Measurements from ENCODE around the gene RTP4. TPM values are rescaled to one million over a fixed set of nuclear protein-coding genes. Genes with fewer than 3 reads are reported as not detected.

RTP4 gene, protein sequence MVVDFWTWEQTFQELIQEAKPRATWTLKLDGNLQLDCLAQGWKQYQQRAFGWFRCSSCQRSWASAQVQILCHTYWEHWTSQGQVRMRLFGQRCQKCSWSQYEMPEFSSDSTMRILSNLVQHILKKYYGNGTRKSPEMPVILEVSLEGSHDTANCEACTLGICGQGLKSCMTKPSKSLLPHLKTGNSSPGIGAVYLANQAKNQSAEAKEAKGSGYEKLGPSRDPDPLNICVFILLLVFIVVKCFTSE
- not detected in 2 replicates for total RNA-seq (ENCODE audit: low replicate concordance)

DNA sequence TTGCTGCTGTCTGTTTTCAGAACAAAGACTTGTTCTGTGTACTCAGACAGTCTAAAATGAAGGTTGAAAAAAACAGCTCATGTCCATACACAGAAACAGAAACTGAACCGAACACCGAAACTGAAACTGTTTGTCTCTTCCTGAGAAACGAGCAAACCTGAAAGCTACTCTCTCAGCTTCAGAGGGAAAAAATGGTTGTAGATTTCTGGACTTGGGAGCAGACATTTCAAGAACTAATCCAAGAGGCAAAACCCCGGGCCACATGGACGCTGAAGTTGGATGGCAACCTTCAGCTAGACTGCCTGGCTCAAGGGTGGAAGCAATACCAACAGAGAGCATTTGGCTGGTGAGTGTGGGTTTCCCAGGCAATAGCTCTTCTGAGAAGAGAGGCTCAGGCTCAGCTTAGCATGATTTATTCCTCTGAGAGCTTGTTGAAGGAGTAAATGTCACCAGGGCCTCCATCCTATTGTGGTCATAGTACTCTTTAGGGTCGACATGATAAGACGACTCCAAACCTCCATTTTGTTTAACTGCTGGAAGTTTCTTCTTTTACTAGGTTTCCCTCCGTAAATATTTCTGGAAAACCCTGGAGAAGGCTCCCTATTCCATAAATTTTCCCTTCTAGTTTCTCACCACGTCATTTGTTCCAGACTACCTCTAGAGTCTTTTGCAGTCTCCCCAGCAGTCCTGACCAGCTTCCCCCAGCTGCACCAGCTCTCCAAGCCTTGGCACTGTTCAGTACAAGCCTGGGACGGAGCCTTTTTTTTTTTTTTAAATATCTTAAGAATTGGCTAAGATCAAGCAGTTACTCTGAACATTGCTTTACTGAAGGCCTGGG lies at the start of gene RTP4:
Gene RTP4 (plus strand): TSS at position 135 of the 838 bp plus-strand sequence. CDS start 57 bp downstream, at position 192.
- no peak within 1 kb of the TSS for H3K4me3 Mint-ChIP-seq
- Histone ChIP-seq H3K27ac (no peak within 1 kb of the TSS), H3F3A (ENCODE audit: low read depth) (no peaks in the 10 kb centered on the region), H3K79me2 (ENCODE audit: low read depth) (no peaks in the 10 kb centered on the region), H3K4me1 (peaks cover 4% of the 10 kb centered on the region), H3K36me3 (no peaks in the 10 kb centered on the region), H3K9me3 (ENCODE audit: low read depth) (no peaks in the 10 kb centered on the region), H3K4me3 (no peak within 1 kb of the TSS), H4K20me1 (ENCODE audit: low read depth) (no peaks in the 10 kb centered on the region), H3K27me3 (no peaks in the 10 kb centered on the region), H3K4me2 (no peak within 1 kb of the TSS), H3K9ac (no peak within 1 kb of the TSS), H2AFZ (replicated peaks) (no peak within 1 kb of the TSS)
- TF ChIP-seq EZH2phosphoT487 (IDR thresholded peaks at IDR 0.05) (no peak), EZH2 (IDR thresholded peaks at IDR 0.05) (no peak)
- TF ChIP-seq, protein P1, sequence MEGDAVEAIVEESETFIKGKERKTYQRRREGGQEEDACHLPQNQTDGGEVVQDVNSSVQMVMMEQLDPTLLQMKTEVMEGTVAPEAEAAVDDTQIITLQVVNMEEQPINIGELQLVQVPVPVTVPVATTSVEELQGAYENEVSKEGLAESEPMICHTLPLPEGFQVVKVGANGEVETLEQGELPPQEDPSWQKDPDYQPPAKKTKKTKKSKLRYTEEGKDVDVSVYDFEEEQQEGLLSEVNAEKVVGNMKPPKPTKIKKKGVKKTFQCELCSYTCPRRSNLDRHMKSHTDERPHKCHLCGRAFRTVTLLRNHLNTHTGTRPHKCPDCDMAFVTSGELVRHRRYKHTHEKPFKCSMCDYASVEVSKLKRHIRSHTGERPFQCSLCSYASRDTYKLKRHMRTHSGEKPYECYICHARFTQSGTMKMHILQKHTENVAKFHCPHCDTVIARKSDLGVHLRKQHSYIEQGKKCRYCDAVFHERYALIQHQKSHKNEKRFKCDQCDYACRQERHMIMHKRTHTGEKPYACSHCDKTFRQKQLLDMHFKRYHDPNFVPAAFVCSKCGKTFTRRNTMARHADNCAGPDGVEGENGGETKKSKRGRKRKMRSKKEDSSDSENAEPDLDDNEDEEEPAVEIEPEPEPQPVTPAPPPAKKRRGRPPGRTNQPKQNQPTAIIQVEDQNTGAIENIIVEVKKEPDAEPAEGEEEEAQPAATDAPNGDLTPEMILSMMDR (IDR thresholded peaks at IDR 0.05): no peak
- H3K36me3 Mint-ChIP-seq: no peaks in the 10 kb centered on the region
- no peaks in the 10 kb centered on the region for H3K4me1 Mint-ChIP-seq
- H3K9me3 Mint-ChIP-seq: no peaks in the 10 kb centered on the region
- DNase-seq (ENCODE audit: low spot score): no peak
- H3K27ac Mint-ChIP-seq: peak within 1 kb of the TSS; percentile 47
- peaks cover 6% of the 10 kb centered on the region for H3K27me3 Mint-ChIP-seq (ENCODE audit: insufficient read depth, low read depth)

DNA sequence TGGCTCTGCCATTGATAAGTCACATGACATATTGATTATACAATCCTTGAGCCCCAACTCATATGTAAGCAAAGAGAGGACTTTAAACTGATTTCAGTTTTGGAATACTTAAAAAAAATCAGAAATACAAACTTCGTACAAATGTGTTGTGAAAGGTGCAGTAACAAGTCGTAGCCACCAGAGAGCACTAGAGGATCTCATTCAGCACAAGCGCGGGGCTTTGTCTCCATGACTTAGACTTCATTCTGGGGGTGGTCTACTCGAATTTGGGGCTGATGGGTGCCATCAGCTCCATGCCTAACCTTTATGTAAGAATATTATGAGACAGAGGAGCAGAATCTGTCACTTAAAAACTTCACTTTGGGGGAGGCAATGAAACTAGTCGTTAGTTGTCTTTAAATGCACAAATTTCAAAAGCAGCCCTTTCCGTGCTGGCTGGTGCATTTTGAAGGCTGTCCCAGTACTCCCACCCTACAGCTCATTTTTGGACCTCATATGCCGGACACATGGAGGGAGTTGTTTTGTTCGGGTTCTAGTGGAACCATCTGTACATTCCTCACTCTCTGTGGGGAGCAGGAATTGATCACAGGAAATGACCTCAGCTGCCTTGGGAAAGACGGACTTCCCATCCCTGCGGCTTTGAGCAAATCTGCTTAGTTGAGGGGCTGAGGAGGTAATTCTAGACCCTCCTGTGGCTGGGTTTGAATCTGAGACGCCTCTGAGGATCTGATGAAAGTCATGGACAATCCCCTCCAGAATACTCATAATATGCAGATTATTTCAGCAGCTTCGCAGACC lies 49.2 kb upstream of the RTP4 start:
- H3K27me3 Mint-ChIP-seq (ENCODE audit: insufficient read depth, low read depth): peaks cover 2% of the 10 kb centered on the region
- H3K9me3 ChIP-seq (ENCODE audit: low read depth): no peaks in the 10 kb centered on the region
- H3F3A ChIP-seq (ENCODE audit: low read depth): peaks cover 9% of the 10 kb centered on the region
- no peak overlapping the region for H3K9ac ChIP-seq
- no peaks in the 10 kb centered on the region for H3K9me3 Mint-ChIP-seq
- H3K4me1 ChIP-seq: peaks cover 9% of the 10 kb centered on the region
- H4K20me1 ChIP-seq (ENCODE audit: low read depth): no peaks in the 10 kb centered on the region
- DNase-seq (ENCODE audit: low spot score): peak; percentile 84
- H3K36me3 Mint-ChIP-seq: no peaks in the 10 kb centered on the region
- no peak for TF ChIP-seq EZH2phosphoT487 (IDR thresholded peaks at IDR 0.05)
- TF ChIP-seq, protein P1 (IDR thresholded peaks at IDR 0.05): peak; percentile 93
- no peak overlapping the region for H3K27ac ChIP-seq
- H3K4me1 Mint-ChIP-seq: peaks cover 7% of the 10 kb centered on the region
- H3K4me2 ChIP-seq: no peak overlapping the region
- no peak overlapping the region for H3K4me3 ChIP-seq
- no peak overlapping the region for H3K4me3 Mint-ChIP-seq
- H3K79me2 ChIP-seq (ENCODE audit: low read depth): no peaks in the 10 kb centered on the region
- peak overlapping the region; percentile 58 for H2AFZ ChIP-seq (replicated peaks)
- no peak overlapping the region for H3K27ac Mint-ChIP-seq
- H3K27me3 ChIP-seq: no peaks in the 10 kb centered on the region
- no peaks in the 10 kb centered on the region for H3K36me3 ChIP-seq

DNA sequence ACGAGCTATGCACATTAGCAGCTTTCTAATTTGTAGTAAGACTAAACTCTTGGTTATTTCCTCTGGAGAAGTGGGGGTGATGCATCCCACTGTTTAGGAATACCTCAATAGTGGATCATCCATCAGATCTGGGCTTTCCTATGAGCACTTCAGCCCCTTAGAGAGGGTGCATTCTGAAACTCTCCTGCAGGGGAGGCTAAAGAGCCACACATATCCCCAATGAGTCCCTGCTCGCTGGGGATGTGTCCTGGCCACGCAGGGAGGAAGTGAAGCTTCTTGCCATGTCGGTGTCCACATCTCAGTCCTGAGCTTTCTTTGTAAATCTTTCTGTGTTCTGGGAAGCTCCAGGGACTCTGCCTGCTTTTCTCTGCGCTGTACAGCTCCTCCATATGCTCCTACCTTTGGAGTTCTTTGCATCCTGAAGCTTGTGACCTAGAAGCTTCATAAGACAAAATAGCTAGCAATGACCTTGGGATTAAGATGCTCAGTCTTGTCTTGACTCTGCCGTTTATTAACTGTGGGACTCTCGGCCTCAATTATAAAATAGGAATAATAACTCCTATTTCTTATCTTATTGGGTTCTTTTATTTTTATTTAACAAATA lies 48.4 kb upstream of the RTP4 start:
- Mint-ChIP-seq H3K27ac (no peak overlapping the region), H3K27me3 (ENCODE audit: insufficient read depth, low read depth) (peaks cover 2% of the 10 kb centered on the region), H3K4me3 (no peak overlapping the region), H3K4me1 (peaks cover 7% of the 10 kb centered on the region), H3K36me3 (no peaks in the 10 kb centered on the region), H3K9me3 (no peaks in the 10 kb centered on the region)
- H3K27ac ChIP-seq: no peak overlapping the region
- H3K9ac ChIP-seq: no peak overlapping the region
- H3F3A ChIP-seq (ENCODE audit: low read depth): peaks cover 9% of the 10 kb centered on the region
- H3K36me3 ChIP-seq: no peaks in the 10 kb centered on the region
- no peak overlapping the region for H3K4me2 ChIP-seq
- no peaks in the 10 kb centered on the region for H3K27me3 ChIP-seq
- DNase-seq (ENCODE audit: low spot score): peak; percentile 83
- TF ChIP-seq, protein P1 (IDR thresholded peaks at IDR 0.05): peak; percentile 91
- TF ChIP-seq EZH2phosphoT487 (IDR thresholded peaks at IDR 0.05): no peak
- H4K20me1 ChIP-seq (ENCODE audit: low read depth): no peaks in the 10 kb centered on the region
- no peaks in the 10 kb centered on the region for H3K79me2 ChIP-seq (ENCODE audit: low read depth)
- no peak overlapping the region for H3K4me3 ChIP-seq
- H2AFZ ChIP-seq (replicated peaks): no peak overlapping the region
- no peaks in the 10 kb centered on the region for H3K9me3 ChIP-seq (ENCODE audit: low read depth)
- peaks cover 9% of the 10 kb centered on the region for H3K4me1 ChIP-seq

Measured in neural progenitor cell (in vitro differentiated cells).